ENCODE measurements around the gene PDLIM1. TPM values are rescaled to one million over a fixed set of nuclear protein-coding genes. Genes with fewer than 3 reads are reported as not detected.

The PDLIM1 gene
- total and polyA plus RNA-seq, 2 experiments from 2014 or later: 111 to 233 TPM

DNA sequence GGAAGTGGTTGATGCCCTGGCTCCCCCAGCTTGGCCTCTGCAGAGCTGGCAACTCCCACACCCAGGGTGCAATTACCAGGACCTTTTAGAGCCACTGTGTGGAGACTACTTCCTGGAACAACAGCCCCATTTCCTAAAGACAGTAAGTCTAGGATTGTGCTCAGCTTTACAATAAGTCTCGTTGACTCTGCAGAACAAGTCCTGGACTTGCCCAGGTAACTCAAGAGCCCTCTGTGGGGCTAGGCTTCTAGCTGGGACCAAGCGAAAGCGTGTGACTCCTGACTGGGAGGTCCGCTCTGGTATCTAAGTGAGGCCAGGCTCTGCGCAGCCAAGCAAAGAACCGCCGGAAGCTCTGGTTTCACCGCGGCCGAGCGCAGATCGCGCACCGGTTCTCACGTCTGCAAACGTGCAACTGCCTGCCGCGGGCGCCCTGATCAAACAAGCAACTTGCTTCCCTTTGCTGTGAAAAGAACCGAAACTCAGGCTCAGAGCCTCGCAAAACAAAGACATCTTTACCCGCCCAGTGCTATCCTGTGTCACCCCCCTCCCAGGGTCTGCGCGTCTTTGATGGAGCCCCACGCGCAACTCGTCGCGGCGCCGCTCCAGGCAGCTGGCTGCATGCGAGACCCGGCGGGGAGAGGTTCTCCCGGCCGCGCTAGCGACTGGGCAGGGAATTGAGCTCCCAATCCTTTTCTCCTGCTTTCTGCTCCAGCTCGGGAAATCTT, 4.4 kb upstream of the PDLIM1 start:
- peaks cover 14% of the 10 kb centered on the region for H3K4me1 Mint-ChIP-seq
- peak; percentile 88 for DNase-seq (ENCODE audit: low spot score)
- peaks cover 5% of the 10 kb centered on the region; the same call in 1 of the 2 replicates for H3K9me2 ChIP-seq (ENCODE audit: insufficient read depth)
- no peaks in the 10 kb centered on the region for H3K36me3 ChIP-seq (ENCODE audit: insufficient read depth)
- H3K27ac Mint-ChIP-seq: no peak overlapping the region
- peaks cover 2% of the 10 kb centered on the region; the same call in 1 of the 2 replicates for H3K79me2 ChIP-seq (replicated peaks; ENCODE audit: insufficient read depth)
- peaks cover 7% of the 10 kb centered on the region for H3K4me1 ChIP-seq (ENCODE audit: insufficient read depth)
- TF ChIP-seq ZNF114 (CRISPR knock-in tag; IDR thresholded peaks at IDR 0.05) (no peak), NANOG (IDR thresholded peaks at IDR 0.05; ENCODE audit: borderline replicate concordance) (no peak), STAT1 (IDR thresholded peaks at IDR 0.05; ENCODE audit: unreplicated experiment) (no peak), POLR2AphosphoS5 (IDR thresholded peaks at IDR 0.05; ENCODE audit: low read depth) (no peak), ZNF331 (CRISPR knock-in tag; IDR thresholded peaks at IDR 0.05; ENCODE audit: low read depth) (no peak), EZH2 (IDR thresholded peaks at IDR 0.05; ENCODE audit: low read depth, unreplicated experiment) (no peak), CREB1 (CRISPR knock-in tag; IDR thresholded peaks at IDR 0.05; ENCODE audit: low read depth) (no peak), JUNB (IDR thresholded peaks at IDR 0.05; ENCODE audit: unreplicated experiment) (no peak), EZH2phosphoT487 (IDR thresholded peaks at IDR 0.05; ENCODE audit: unreplicated experiment) (no peak)
- TF ChIP-seq, protein P1, sequence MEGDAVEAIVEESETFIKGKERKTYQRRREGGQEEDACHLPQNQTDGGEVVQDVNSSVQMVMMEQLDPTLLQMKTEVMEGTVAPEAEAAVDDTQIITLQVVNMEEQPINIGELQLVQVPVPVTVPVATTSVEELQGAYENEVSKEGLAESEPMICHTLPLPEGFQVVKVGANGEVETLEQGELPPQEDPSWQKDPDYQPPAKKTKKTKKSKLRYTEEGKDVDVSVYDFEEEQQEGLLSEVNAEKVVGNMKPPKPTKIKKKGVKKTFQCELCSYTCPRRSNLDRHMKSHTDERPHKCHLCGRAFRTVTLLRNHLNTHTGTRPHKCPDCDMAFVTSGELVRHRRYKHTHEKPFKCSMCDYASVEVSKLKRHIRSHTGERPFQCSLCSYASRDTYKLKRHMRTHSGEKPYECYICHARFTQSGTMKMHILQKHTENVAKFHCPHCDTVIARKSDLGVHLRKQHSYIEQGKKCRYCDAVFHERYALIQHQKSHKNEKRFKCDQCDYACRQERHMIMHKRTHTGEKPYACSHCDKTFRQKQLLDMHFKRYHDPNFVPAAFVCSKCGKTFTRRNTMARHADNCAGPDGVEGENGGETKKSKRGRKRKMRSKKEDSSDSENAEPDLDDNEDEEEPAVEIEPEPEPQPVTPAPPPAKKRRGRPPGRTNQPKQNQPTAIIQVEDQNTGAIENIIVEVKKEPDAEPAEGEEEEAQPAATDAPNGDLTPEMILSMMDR (conservative IDR thresholded peaks at IDR 0.05; ENCODE audit: low read depth in 2 of 2): no peak
- TF ChIP-seq, protein P2, sequence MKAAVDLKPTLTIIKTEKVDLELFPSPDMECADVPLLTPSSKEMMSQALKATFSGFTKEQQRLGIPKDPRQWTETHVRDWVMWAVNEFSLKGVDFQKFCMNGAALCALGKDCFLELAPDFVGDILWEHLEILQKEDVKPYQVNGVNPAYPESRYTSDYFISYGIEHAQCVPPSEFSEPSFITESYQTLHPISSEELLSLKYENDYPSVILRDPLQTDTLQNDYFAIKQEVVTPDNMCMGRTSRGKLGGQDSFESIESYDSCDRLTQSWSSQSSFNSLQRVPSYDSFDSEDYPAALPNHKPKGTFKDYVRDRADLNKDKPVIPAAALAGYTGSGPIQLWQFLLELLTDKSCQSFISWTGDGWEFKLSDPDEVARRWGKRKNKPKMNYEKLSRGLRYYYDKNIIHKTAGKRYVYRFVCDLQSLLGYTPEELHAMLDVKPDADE (IDR thresholded peaks at IDR 0.05): no peak
- TF ChIP-seq, protein P3, sequence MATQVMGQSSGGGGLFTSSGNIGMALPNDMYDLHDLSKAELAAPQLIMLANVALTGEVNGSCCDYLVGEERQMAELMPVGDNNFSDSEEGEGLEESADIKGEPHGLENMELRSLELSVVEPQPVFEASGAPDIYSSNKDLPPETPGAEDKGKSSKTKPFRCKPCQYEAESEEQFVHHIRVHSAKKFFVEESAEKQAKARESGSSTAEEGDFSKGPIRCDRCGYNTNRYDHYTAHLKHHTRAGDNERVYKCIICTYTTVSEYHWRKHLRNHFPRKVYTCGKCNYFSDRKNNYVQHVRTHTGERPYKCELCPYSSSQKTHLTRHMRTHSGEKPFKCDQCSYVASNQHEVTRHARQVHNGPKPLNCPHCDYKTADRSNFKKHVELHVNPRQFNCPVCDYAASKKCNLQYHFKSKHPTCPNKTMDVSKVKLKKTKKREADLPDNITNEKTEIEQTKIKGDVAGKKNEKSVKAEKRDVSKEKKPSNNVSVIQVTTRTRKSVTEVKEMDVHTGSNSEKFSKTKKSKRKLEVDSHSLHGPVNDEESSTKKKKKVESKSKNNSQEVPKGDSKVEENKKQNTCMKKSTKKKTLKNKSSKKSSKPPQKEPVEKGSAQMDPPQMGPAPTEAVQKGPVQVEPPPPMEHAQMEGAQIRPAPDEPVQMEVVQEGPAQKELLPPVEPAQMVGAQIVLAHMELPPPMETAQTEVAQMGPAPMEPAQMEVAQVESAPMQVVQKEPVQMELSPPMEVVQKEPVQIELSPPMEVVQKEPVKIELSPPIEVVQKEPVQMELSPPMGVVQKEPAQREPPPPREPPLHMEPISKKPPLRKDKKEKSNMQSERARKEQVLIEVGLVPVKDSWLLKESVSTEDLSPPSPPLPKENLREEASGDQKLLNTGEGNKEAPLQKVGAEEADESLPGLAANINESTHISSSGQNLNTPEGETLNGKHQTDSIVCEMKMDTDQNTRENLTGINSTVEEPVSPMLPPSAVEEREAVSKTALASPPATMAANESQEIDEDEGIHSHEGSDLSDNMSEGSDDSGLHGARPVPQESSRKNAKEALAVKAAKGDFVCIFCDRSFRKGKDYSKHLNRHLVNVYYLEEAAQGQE (IDR thresholded peaks at IDR 0.05; ENCODE audit: unreplicated experiment): no peak
- TF ChIP-seq, protein P4, sequence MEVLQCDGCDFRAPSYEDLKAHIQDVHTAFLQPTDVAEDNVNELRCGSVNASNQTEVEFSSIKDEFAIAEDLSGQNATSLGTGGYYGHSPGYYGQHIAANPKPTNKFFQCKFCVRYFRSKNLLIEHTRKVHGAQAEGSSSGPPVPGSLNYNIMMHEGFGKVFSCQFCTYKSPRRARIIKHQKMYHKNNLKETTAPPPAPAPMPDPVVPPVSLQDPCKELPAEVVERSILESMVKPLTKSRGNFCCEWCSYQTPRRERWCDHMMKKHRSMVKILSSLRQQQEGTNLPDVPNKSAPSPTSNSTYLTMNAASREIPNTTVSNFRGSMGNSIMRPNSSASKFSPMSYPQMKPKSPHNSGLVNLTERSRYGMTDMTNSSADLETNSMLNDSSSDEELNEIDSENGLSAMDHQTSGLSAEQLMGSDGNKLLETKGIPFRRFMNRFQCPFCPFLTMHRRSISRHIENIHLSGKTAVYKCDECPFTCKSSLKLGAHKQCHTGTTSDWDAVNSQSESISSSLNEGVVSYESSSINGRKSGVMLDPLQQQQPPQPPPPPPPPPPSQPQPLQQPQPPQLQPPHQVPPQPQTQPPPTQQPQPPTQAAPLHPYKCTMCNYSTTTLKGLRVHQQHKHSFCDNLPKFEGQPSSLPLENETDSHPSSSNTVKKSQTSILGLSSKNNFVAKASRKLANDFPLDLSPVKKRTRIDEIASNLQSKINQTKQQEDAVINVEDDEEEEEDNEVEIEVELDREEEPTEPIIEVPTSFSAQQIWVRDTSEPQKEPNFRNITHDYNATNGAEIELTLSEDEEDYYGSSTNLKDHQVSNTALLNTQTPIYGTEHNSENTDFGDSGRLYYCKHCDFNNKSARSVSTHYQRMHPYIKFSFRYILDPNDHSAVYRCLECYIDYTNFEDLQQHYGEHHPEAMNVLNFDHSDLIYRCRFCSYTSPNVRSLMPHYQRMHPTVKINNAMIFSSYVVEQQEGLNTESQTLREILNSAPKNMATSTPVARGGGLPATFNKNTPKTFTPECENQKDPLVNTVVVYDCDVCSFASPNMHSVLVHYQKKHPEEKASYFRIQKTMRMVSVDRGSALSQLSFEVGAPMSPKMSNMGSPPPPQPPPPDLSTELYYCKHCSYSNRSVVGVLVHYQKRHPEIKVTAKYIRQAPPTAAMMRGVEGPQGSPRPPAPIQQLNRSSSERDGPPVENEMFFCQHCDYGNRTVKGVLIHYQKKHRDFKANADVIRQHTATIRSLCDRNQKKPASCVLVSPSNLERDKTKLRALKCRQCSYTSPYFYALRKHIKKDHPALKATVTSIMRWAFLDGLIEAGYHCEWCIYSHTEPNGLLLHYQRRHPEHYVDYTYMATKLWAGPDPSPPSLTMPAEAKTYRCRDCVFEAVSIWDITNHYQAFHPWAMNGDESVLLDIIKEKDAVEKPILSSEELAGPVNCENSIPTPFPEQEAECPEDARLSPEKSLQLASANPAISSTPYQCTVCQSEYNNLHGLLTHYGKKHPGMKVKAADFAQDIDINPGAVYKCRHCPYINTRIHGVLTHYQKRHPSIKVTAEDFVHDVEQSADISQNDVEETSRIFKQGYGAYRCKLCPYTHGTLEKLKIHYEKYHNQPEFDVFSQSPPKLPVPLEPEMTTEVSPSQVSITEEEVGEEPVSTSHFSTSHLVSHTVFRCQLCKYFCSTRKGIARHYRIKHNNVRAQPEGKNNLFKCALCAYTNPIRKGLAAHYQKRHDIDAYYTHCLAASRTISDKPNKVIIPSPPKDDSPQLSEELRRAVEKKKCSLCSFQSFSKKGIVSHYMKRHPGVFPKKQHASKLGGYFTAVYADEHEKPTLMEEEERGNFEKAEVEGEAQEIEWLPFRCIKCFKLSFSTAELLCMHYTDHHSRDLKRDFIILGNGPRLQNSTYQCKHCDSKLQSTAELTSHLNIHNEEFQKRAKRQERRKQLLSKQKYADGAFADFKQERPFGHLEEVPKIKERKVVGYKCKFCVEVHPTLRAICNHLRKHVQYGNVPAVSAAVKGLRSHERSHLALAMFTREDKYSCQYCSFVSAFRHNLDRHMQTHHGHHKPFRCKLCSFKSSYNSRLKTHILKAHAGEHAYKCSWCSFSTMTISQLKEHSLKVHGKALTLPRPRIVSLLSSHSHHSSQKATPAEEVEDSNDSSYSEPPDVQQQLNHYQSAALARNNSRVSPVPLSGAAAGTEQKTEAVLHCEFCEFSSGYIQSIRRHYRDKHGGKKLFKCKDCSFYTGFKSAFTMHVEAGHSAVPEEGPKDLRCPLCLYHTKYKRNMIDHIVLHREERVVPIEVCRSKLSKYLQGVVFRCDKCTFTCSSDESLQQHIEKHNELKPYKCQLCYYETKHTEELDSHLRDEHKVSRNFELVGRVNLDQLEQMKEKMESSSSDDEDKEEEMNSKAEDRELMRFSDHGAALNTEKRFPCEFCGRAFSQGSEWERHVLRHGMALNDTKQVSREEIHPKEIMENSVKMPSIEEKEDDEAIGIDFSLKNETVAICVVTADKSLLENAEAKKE (CRISPR knock-in tag; IDR thresholded peaks at IDR 0.05): no peak
- H3K4me3 Mint-ChIP-seq: peak overlapping the region; percentile 62
- H3K4me3 ChIP-seq: peak overlapping the region; percentile 51
- H3F3A ChIP-seq (replicated peaks; ENCODE audit: low read depth): peaks cover 6% of the 10 kb centered on the region; the same call in 1 of the 2 replicates
- peak overlapping the region; percentile 93 for H2AFZ ChIP-seq
- no peaks in the 10 kb centered on the region; the same call in 2 of the 3 replicates for H3K36me3 Mint-ChIP-seq (ENCODE audit: low read depth)
- H3K9me3 Mint-ChIP-seq: no peaks in the 10 kb centered on the region
- no peaks in the 10 kb centered on the region for H4K20me1 ChIP-seq (replicated peaks; ENCODE audit: insufficient read depth)
- no peak overlapping the region for H3K27ac ChIP-seq (ENCODE audit: low read depth)
- ATAC-seq: peak; percentile 65
- peak overlapping the region; percentile 77 for H3K4me2 ChIP-seq
- H3K27me3 Mint-ChIP-seq (ENCODE audit: insufficient read depth, low read depth, poor library complexity): peaks cover 45% of the 10 kb centered on the region
- peaks cover 56% of the 10 kb centered on the region for H3K27me3 ChIP-seq (ENCODE audit: insufficient read depth)
